ENCODE measurements around the gene RGR.

The RGR gene

GRCh38 chr10:84302223-84302622 lies 57.4 kb downstream of the RGR start:
- DNase-seq, result no peak

GRCh38 chr10:84306751-84307384 lies 62.0 kb downstream of the RGR start:
- no peak for DNase-seq

DNA sequence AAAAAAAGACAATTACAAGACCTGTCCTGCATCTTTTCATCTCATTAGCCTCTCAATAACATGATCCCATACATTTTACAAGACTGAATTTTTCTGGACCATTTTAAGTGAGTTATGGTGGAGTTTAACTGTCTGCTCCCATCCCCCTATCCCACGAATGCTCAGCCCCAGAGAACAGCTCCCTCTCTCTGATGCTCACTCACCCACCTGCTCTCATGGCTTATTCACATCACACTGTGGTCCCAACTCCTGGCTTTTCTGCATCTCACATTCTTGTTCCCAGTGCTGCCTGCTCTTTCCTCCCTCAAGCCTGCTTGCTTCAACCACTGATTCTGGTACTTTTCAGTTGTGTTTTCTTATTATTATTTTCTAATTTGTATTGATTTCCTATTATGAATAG lies 63.2 kb downstream of the RGR start:
- no peak for DNase-seq

GRCh38 chr10:84308481-84309304 lies 63.8 kb downstream of the RGR start:
- DNase-seq, result peak; percentile 70
